ENCODE data around the gene TAP1. TPM values are rescaled to one million over a fixed set of nuclear protein-coding genes. Genes with fewer than 3 reads are reported as not detected.
"Not testable (repeated sequence)": the region's sequence is repeated elsewhere in the genome, so short reads cannot be mapped to it uniquely, and the experiment has no call there.

The TAP1 gene
- total RNA-seq, 1 experiment from 2014 or later: 12.1 TPM

DNA sequence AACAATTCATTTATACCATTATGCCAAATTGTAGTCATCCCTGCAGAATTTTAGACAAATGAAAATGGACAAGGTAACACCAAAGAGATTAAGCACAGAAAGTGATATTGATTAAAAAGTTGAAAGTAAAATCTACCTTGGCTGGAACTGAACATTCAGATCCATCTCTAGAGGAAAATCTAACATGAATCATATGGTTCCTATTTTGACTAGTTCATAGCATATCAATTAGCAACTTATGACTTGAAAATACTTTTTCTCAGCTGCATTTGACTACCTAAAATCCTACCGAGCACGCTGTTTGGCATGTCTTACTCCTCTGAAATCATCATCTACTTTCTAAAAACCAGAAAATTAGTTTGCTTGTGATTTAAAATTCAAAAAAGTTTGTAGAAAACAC, 23.1 kb upstream of the TAP1 start:
- Histone ChIP-seq H4K91ac (ENCODE audit: insufficient read length, low read depth, low read length) (no peak overlapping the region), H2AK5ac (ENCODE audit: insufficient read length, low read length) (no peak overlapping the region), H2AFZ (ENCODE audit: low read length) (no peak overlapping the region), H3K27me3 (ENCODE audit: insufficient read depth, low read length) (no peaks in the 10 kb centered on the region), H2BK15ac (ENCODE audit: low read depth, low read length) (no peak overlapping the region), H3K23me2 (ENCODE audit: insufficient read length, low read depth, low read length, poor library complexity, severe bottlenecking) (no peaks in the 10 kb centered on the region), H3K79me2 (ENCODE audit: insufficient read depth, low read length) (no peaks in the 10 kb centered on the region), H2BK120ac (ENCODE audit: low read depth, low read length, poor library complexity, severe bottlenecking) (no peak overlapping the region), H4K5ac (ENCODE audit: insufficient read length, low read depth, low read length) (no peak overlapping the region), H3K9me3 (ENCODE audit: control insufficient read depth, low read depth, low read length) (no peaks in the 10 kb centered on the region), H2BK5ac (ENCODE audit: insufficient read length, low read length) (no peak overlapping the region), H3T11ph (ENCODE audit: low read length) (no peak overlapping the region), H3K14ac (ENCODE audit: insufficient read depth, low read length) (no peak overlapping the region), H4K20me1 (ENCODE audit: control insufficient read depth, insufficient read depth, insufficient read length) (no peaks in the 10 kb centered on the region), H3K9ac (ENCODE audit: extremely low read depth, insufficient read length, low read length) (no peak overlapping the region), H3K18ac (ENCODE audit: insufficient read length, low read depth, low read length) (no peak overlapping the region), H3K4ac (ENCODE audit: low read depth, low read length) (no peak overlapping the region), H3K56ac (ENCODE audit: insufficient read length, low read depth, low read length) (no peak overlapping the region), H3K4me1 (ENCODE audit: insufficient read depth, low read length) (no peaks in the 10 kb centered on the region), H2BK12ac (ENCODE audit: insufficient read length, low read depth, low read length) (no peak overlapping the region), H3K79me1 (ENCODE audit: insufficient read depth, low read depth, low read length, poor library complexity, severe bottlenecking) (no peaks in the 10 kb centered on the region), H4K8ac (replicated peaks; ENCODE audit: insufficient read length, low read depth, low read length) (no peak overlapping the region), H3K23ac (ENCODE audit: insufficient read length, low read depth, low read length) (no peak overlapping the region), H2BK20ac (ENCODE audit: low read depth, low read length, poor library complexity, severe bottlenecking) (no peak overlapping the region), H3K4me2 (ENCODE audit: insufficient read depth, insufficient read length, low read length) (no peak overlapping the region), H3K27ac (ENCODE audit: insufficient read length, low read depth, low read length) (no peak overlapping the region)
- no peak for DNase-seq
- H3K4me1 Mint-ChIP-seq: no peaks in the 10 kb centered on the region
- H3K9me3 Mint-ChIP-seq: no peaks in the 10 kb centered on the region; a peak in 1 of 5 replicates
- H3K36me3 Mint-ChIP-seq (ENCODE audit: insufficient read depth in 1 of 3, low read depth in 3 of 3): no peaks in the 10 kb centered on the region
- peaks cover 10% of the 10 kb centered on the region for H3K27me3 Mint-ChIP-seq (ENCODE audit: low read depth)
- H3K27ac Mint-ChIP-seq: no peak overlapping the region
- TF ChIP-seq CTCF (conservative IDR thresholded peaks at IDR 0.05): no peak
- WGBS (ENCODE audit: extremely low coverage, insufficient read length, low lambda C conversion rate): no CpG with 5 or more reads among the region's 2 CpGs
- H3K4me3 Mint-ChIP-seq: no peak overlapping the region

DNA sequence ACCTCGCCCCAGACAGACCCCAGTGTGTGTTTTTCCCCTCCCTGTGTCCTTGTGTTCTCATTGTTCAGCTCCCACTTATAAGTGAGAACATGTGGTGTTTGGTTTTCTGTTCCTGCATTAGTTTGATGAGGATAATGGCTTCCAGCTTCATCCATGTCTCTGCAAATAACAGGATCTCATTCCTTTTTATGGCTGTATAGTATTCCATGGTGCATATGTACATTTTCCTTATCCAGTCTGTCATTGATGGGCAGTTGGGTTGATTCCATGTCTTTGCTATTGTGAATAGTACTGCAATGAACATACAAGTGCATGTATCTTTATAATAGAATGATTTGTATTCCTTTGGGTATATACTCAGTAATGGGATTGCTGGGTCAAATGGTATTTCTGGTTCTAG, 20.4 kb upstream of the TAP1 start:
- H2BK12ac ChIP-seq (ENCODE audit: insufficient read length, low read depth, low read length); H3K4me2 ChIP-seq (ENCODE audit: insufficient read depth, insufficient read length, low read length); H3T11ph ChIP-seq (ENCODE audit: low read length); H4K20me1 ChIP-seq (ENCODE audit: control insufficient read depth, insufficient read depth, insufficient read length); H3K23ac ChIP-seq (ENCODE audit: insufficient read length, low read depth, low read length); H3K9ac ChIP-seq (ENCODE audit: extremely low read depth, insufficient read length, low read length); H3K18ac ChIP-seq (ENCODE audit: insufficient read length, low read depth, low read length); DNase-seq; H2AK5ac ChIP-seq (ENCODE audit: insufficient read length, low read length); H2BK5ac ChIP-seq (ENCODE audit: insufficient read length, low read length); H3K4me1 ChIP-seq (ENCODE audit: insufficient read depth, low read length); H3K4me3 Mint-ChIP-seq; H3K79me2 ChIP-seq (ENCODE audit: insufficient read depth, low read length); H3K36me3 Mint-ChIP-seq (ENCODE audit: insufficient read depth in 1 of 3, low read depth in 3 of 3); H3K79me1 ChIP-seq (ENCODE audit: insufficient read depth, low read depth, low read length, poor library complexity, severe bottlenecking); H3K27me3 ChIP-seq (ENCODE audit: insufficient read depth, low read length); H2BK20ac ChIP-seq (ENCODE audit: low read depth, low read length, poor library complexity, severe bottlenecking); H3K9me3 ChIP-seq (ENCODE audit: control insufficient read depth, low read depth, low read length); H3K4me1 Mint-ChIP-seq; H3K14ac ChIP-seq (ENCODE audit: insufficient read depth, low read length); H3K27ac ChIP-seq (ENCODE audit: insufficient read length, low read depth, low read length); H3K9me3 Mint-ChIP-seq; H3K56ac ChIP-seq (ENCODE audit: insufficient read length, low read depth, low read length); H3K27ac Mint-ChIP-seq; H3K23me2 ChIP-seq (ENCODE audit: insufficient read length, low read depth, low read length, poor library complexity, severe bottlenecking); H4K91ac ChIP-seq (ENCODE audit: insufficient read length, low read depth, low read length); H2BK15ac ChIP-seq (ENCODE audit: low read depth, low read length); H4K8ac ChIP-seq (replicated peaks; ENCODE audit: insufficient read length, low read depth, low read length); H2BK120ac ChIP-seq (ENCODE audit: low read depth, low read length, poor library complexity, severe bottlenecking); H4K5ac ChIP-seq (ENCODE audit: insufficient read length, low read depth, low read length); H3K4ac ChIP-seq (ENCODE audit: low read depth, low read length); H2AFZ ChIP-seq (ENCODE audit: low read length): not testable (repeated sequence)
- no CpG with 5 or more reads among the region's 1 CpG for WGBS (ENCODE audit: extremely low coverage, insufficient read length, low lambda C conversion rate)
- H3K27me3 Mint-ChIP-seq (ENCODE audit: low read depth): peaks cover 25% of the 10 kb centered on the region
